ENCODE measurements around the gene FAM83B. TPM values are rescaled to one million over a fixed set of nuclear protein-coding genes. Genes with fewer than 3 reads are reported as not detected.

Gene FAM83B
- polyA plus RNA-seq, 3 donors = 0.09 to 0.51 TPM; not detected in 1

- WGBS, 3 donors = 74 to 86% (median 83%) methylated on average over 1 of the region's 1 CpG
- H3K27ac ChIP-seq (ENCODE audit: low read depth, low read length) = no peak overlapping the region
Measured at GRCh38 chr6:54891536-54891935, 45.0 kb downstream of the FAM83B start.

- WGBS, 3 donors = 83 to 96% (median 96%) methylated on average over 1 of the region's 1 CpG
- no peak overlapping the region for H3K27ac ChIP-seq (ENCODE audit: low read depth, low read length)
Measured at GRCh38 chr6:54892831-54893230, 46.3 kb downstream of the FAM83B start.

GRCh38 chr6:54893818-54894217 lies 47.2 kb downstream of the FAM83B start:
- WGBS, 3 donors = 41 to 68% (median 62%) methylated on average over 1 of the region's 1 CpG
- no peak overlapping the region for H3K27ac ChIP-seq (ENCODE audit: low read depth, low read length)

GRCh38 chr6:54896302-54896701 lies 49.7 kb downstream of the FAM83B start:
- 73 to 75% (median 73%) methylated on average over 3 of the region's 3 CpGs for WGBS, 3 donors
- H3K27ac ChIP-seq (ENCODE audit: low read depth, low read length) = no peak overlapping the region

GRCh38 chr6:54897462-54898189 lies 51.1 kb downstream of the FAM83B start:
- 55 to 70% (median 63%) methylated on average over 2 of the region's 2 CpGs for WGBS, 3 donors

GRCh38 chr6:54898767-54899166 lies 52.2 kb downstream of the FAM83B start:
- H3K27ac ChIP-seq (ENCODE audit: low read depth, low read length) = no peak overlapping the region
- WGBS, 3 donors = 87 to 91% (median 89%) methylated on average over 3 of the region's 3 CpGs

More at GRCh38 chr6:54897462-54898189, 51.1 kb downstream of the FAM83B start:
- no peak overlapping the region for H3K27ac ChIP-seq (ENCODE audit: low read depth, low read length)

- 85 to 98% (median 89%) methylated on average over 3 of the region's 3 CpGs for WGBS, 3 donors
- no peak overlapping the region for H3K27ac ChIP-seq (ENCODE audit: low read depth, low read length)
Measured at GRCh38 chr6:54899442-54899841, 52.9 kb downstream of the FAM83B start.

- H3K27ac ChIP-seq (ENCODE audit: low read depth, low read length) = no peak overlapping the region
Measured at GRCh38 chr6:54899986-54900385, 53.4 kb downstream of the FAM83B start.

GRCh38 chr6:54900666-54901065 lies 54.1 kb downstream of the FAM83B start:
- no peak overlapping the region for H3K27ac ChIP-seq (ENCODE audit: low read depth, low read length)
- 91 to 96% (median 95%) methylated on average over 2 of the region's 2 CpGs for WGBS, 3 donors

- H3K27ac ChIP-seq (ENCODE audit: low read depth, low read length) = no peak overlapping the region
Measured at GRCh38 chr6:54903884-54904283, 57.3 kb downstream of the FAM83B start.

GRCh38 chr6:54907355-54907754 lies 60.8 kb downstream of the FAM83B start:
- WGBS, 3 donors = 50 to 71% (median 68%) methylated on average over 1 of the region's 1 CpG
- no peak overlapping the region for H3K27ac ChIP-seq (ENCODE audit: low read depth, low read length)

GRCh38 chr6:54909184-54909583 lies 62.6 kb downstream of the FAM83B start:
- no peak overlapping the region for H3K27ac ChIP-seq (ENCODE audit: low read depth, low read length)
- WGBS, 3 donors = 94 to 97% (median 94%) methylated on average over 3 of the region's 3 CpGs

GRCh38 chr6:54910431-54910884 lies 63.9 kb downstream of the FAM83B start:
- 55 to 72% (median 61%) methylated on average over 6 of the region's 6 CpGs for WGBS, 3 donors
- no peak overlapping the region for H3K27ac ChIP-seq (ENCODE audit: low read depth, low read length)

GRCh38 chr6:54910921-54911320 lies 64.3 kb downstream of the FAM83B start:
- 46 to 75% (median 58%) methylated on average over 1 of the region's 1 CpG for WGBS, 3 donors
- no peak overlapping the region for H3K27ac ChIP-seq (ENCODE audit: low read depth, low read length)

GRCh38 chr6:54913211-54913610 lies 66.6 kb downstream of the FAM83B start:
- 52 to 79% (median 73%) methylated on average over 2 of the region's 2 CpGs for WGBS, 3 donors
- no peak overlapping the region for H3K27ac ChIP-seq (ENCODE audit: low read depth, low read length)

GRCh38 chr6:54916858-54917257 lies 70.3 kb downstream of the FAM83B start:
- no peak overlapping the region for H3K27ac ChIP-seq (ENCODE audit: low read depth, low read length)

GRCh38 chr6:54920628-54921027 lies 74.1 kb downstream of the FAM83B start:
- no peak overlapping the region for H3K27ac ChIP-seq (ENCODE audit: low read depth, low read length)
- 85 to 98% (median 92%) methylated on average over 1 of the region's 1 CpG for WGBS, 3 donors

GRCh38 chr6:54921891-54922290 lies 75.3 kb downstream of the FAM83B start:
- 71 to 87% (median 74%) methylated on average over 1 of the region's 1 CpG for WGBS, 3 donors
- H3K27ac ChIP-seq (ENCODE audit: low read depth, low read length) = no peak overlapping the region

- no peak overlapping the region for H3K27ac ChIP-seq (ENCODE audit: low read depth, low read length)
- WGBS, 3 donors = 28 to 56% (median 54%) methylated on average over 1 of the region's 1 CpG
Measured at GRCh38 chr6:54929245-54929909, 82.8 kb downstream of the FAM83B start.

- H3K27ac ChIP-seq (ENCODE audit: low read depth, low read length) = no peak overlapping the region
Measured at GRCh38 chr6:54932622-54933021, 86.1 kb downstream of the FAM83B start.
